SU-DHL-6 (cell line): ENCODE data around the gene RAD51B.

ENCODE experiments used
- H2AFZ ChIP-seq: fragments of 200-600 bp; sonication (generic); 2 replicates; pipeline ENCODE4 v1.6.1; 2014; ENCODE audit warnings: low read depth, mild to moderate bottlenecking, moderate library complexity, mixed read lengths, antibody characterized with exemption, low read length; ENCODE audit not compliant: severe bottlenecking
- H3F3A ChIP-seq: fragments of 200-600 bp; shearing (Covaris generic); 2 replicates; pipeline ENCODE4 v1.6.0; 2016; ENCODE audit warnings: antibody characterized with exemption, mild to moderate bottlenecking; ENCODE audit not compliant: insufficient read depth
- H3K27ac ChIP-seq: fragments of 200-600 bp; sonication (generic); 2 replicates; pipeline ENCODE4 v1.5.1; 2016; ENCODE audit warnings: low read depth, mild to moderate bottlenecking, low read length, moderate library complexity, mixed read lengths
- H3K27me3 ChIP-seq: fragments of 200-600 bp; sonication (generic), shearing (Covaris generic); 2 replicates; pipeline ENCODE4 v1.6.0; 2014; ENCODE audit warnings: mild to moderate bottlenecking, low read length
- H3K36me3 ChIP-seq: fragments of 200-600 bp; sonication (generic); 2 replicates; pipeline ENCODE4 v1.6.1; 2014; ENCODE audit warnings: mild to moderate bottlenecking, low read length, mixed read lengths
- H3K4me2 ChIP-seq: fragments of 300-600, 200-600 bp; shearing (Covaris generic), sonication (generic); 2 replicates; pipeline ENCODE4 v1.6.0; 2014; ENCODE audit warnings: low read length, low read depth, mild to moderate bottlenecking; ENCODE audit not compliant: poor library complexity, severe bottlenecking
- H3K4me3 ChIP-seq: fragments of 200-600 bp; sonication (generic); 2 replicates; pipeline ENCODE4 v1.5.1; 2014; ENCODE audit warnings: antibody characterized with exemption, low read length, mild to moderate bottlenecking, mixed read lengths; ENCODE audit not compliant: insufficient read depth, poor library complexity, severe bottlenecking
- H3K79me2 ChIP-seq: fragments of 200-600 bp; sonication (generic); 2 replicates; pipeline ENCODE4 v1.6.1; 2014; ENCODE audit warnings: mild to moderate bottlenecking, low read length, moderate library complexity; ENCODE audit not compliant: insufficient read depth
- H3K9ac ChIP-seq: fragments of 200-600 bp; sonication (generic); 2 replicates; pipeline ENCODE4 v1.7.0; 2014; ENCODE audit warnings: mild to moderate bottlenecking, low read length
- H3K9me2 ChIP-seq: fragments of 200-600 bp; sonication (generic); replicated peaks from 2 replicates; pipeline ENCODE4 v1.6.1; 2014; ENCODE audit warnings: low read length; ENCODE audit not compliant: insufficient read depth
- H3K9me3 ChIP-seq: fragments of 200-600 bp; sonication (generic); 2 replicates; pipeline ENCODE4 v1.6.1; 2014; ENCODE audit warnings: low read length, mixed read lengths; ENCODE audit not compliant: insufficient read depth
- H4K20me1 ChIP-seq: fragments of 200-600 bp; sonication (generic); 2 replicates; pipeline ENCODE4 v1.6.1; 2014; ENCODE audit warnings: low read depth, mild to moderate bottlenecking, antibody characterized with exemption, low read length, moderate library complexity, mixed read lengths
- EZH2phosphoT487 ChIP-seq: fragments of 200-600 bp; sonication (generic), shearing (Covaris generic); conservative IDR thresholded peaks from 2 replicates; pipeline ENCODE4 v1.6.1; 2018; ENCODE audit warnings: mild to moderate bottlenecking, antibody characterized with exemption, low read length, moderate library complexity, mixed read lengths
- TF ChIP-seq, protein P1 (sequence below): fragments of 200-600 bp; sonication (generic); IDR thresholded peaks from one replicate; pipeline ENCODE4 v1.5.1; 2017; ENCODE audit warnings: antibody characterized with exemption, mild to moderate bottlenecking, low read length, moderate library complexity; ENCODE audit not compliant: insufficient read depth, poor library complexity, severe bottlenecking

RAD51B gene

DNA sequence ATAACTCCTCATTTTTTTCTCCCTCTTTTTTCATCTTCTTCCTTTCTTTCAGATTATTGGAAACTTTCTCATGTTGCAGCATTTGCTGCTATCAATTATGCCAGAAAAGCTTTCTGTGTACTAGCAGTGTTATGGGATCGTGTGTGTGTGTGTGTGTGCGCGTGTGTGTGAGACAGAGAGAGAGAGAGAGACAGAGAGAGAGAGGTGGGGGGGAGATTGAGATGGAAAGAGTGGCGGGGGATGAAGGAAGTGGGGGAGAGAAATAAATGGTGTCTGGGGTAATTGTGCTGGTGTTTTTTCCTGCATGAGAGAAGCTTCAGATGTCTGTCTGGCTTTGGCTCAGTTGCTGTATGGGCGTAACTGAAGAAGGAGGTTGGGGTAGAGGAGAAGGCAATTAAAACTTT, 268.9 kb downstream of the RAD51B start:
- TF ChIP-seq, protein P1, sequence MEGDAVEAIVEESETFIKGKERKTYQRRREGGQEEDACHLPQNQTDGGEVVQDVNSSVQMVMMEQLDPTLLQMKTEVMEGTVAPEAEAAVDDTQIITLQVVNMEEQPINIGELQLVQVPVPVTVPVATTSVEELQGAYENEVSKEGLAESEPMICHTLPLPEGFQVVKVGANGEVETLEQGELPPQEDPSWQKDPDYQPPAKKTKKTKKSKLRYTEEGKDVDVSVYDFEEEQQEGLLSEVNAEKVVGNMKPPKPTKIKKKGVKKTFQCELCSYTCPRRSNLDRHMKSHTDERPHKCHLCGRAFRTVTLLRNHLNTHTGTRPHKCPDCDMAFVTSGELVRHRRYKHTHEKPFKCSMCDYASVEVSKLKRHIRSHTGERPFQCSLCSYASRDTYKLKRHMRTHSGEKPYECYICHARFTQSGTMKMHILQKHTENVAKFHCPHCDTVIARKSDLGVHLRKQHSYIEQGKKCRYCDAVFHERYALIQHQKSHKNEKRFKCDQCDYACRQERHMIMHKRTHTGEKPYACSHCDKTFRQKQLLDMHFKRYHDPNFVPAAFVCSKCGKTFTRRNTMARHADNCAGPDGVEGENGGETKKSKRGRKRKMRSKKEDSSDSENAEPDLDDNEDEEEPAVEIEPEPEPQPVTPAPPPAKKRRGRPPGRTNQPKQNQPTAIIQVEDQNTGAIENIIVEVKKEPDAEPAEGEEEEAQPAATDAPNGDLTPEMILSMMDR, result no peak
- TF ChIP-seq EZH2phosphoT487, result no peak
- H3K27me3 ChIP-seq, result no peaks in the 10 kb centered on the region
- H3K4me3 ChIP-seq, result no peak overlapping the region
- H3K79me2 ChIP-seq, result no peaks in the 10 kb centered on the region
- H3K36me3 ChIP-seq, result no peaks in the 10 kb centered on the region
- no peak overlapping the region for H3K4me2 ChIP-seq
- H3K9me2 ChIP-seq, result no peaks in the 10 kb centered on the region
- H3K9me3 ChIP-seq, result no peaks in the 10 kb centered on the region
- H3K9ac ChIP-seq, result no peak overlapping the region
- no peaks in the 10 kb centered on the region for H4K20me1 ChIP-seq
- no peaks in the 10 kb centered on the region for H3F3A ChIP-seq
- H2AFZ ChIP-seq, result no peak overlapping the region
- H3K27ac ChIP-seq, result no peak overlapping the region

DNA sequence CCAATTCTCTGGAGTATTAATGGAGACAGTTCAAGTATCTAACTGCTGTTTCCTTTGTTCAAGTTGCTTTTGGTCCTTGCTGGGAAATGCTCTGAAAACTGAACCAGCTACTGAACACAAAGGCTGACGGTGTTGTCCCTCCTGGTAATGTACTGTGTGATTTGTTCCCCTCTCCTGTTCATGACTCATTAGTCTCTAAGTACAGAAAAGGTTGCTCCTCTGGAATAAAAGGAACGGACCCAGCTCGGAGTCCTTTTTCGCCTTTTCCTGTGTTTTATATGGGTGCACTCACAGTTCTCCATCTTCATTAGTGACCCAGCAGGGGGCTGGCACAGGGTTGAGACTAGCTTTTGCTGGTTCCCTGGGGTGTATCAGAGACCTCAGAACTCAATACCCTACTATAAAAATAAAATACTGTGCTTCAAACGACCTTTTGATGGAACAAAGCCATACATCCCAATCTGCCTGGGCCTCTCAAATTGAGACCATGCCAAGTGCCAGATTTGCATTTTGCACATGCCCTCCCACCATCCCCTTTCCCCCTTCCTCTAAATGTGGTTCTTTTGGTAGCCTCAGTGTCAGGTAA, 269.7 kb downstream of the RAD51B start:
- no peaks in the 10 kb centered on the region for H3K27me3 ChIP-seq
- no peak overlapping the region for H3K4me3 ChIP-seq
- no peaks in the 10 kb centered on the region for H3K9me3 ChIP-seq
- no peaks in the 10 kb centered on the region for H3K79me2 ChIP-seq
- no peak overlapping the region for H3K9ac ChIP-seq
- TF ChIP-seq EZH2phosphoT487, result no peak
- TF ChIP-seq, protein P1, result no peak
- H3F3A ChIP-seq, result no peaks in the 10 kb centered on the region
- no peak overlapping the region for H3K27ac ChIP-seq
- H2AFZ ChIP-seq, result no peak overlapping the region
- no peak overlapping the region for H3K4me2 ChIP-seq
- no peaks in the 10 kb centered on the region for H3K9me2 ChIP-seq
- no peaks in the 10 kb centered on the region for H4K20me1 ChIP-seq
- no peaks in the 10 kb centered on the region for H3K36me3 ChIP-seq

DNA sequence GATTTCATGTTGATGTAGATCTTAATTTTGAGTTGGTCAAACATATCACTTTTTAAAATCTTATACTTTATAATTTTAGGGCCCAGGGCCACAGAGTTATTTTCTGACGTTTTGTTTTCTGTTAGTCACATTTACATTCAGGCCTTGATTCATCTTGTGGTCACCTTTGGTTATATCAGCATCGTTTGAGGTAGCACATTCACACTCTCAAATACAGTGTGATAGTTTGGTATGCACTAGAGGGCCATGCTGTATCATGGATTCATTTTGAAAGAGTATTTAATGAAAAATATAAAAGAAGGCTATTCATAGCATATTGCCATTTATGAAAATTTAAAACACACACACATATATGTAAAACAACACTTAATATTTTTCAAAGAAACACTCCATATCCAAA, 274.6 kb downstream of the RAD51B start:
- Histone ChIP-seq H4K20me1 (no peaks in the 10 kb centered on the region), H3K4me2 (no peak overlapping the region), H3K27me3 (no peaks in the 10 kb centered on the region), H2AFZ (no peak overlapping the region), H3K79me2 (no peaks in the 10 kb centered on the region), H3K4me3 (no peak overlapping the region), H3K9ac (no peak overlapping the region), H3K36me3 (no peaks in the 10 kb centered on the region), H3K9me3 (peaks cover 4% of the 10 kb centered on the region; the same call in 1 of the 2 replicates), H3F3A (no peaks in the 10 kb centered on the region), H3K9me2 (no peaks in the 10 kb centered on the region), H3K27ac (no peak overlapping the region)
- TF ChIP-seq EZH2phosphoT487, result no peak
- TF ChIP-seq, protein P1, result no peak
